Keratinocyte (primary cell): ENCODE results near the gene ITPR1. TPM values are rescaled to one million over a fixed set of nuclear protein-coding genes. Genes with fewer than 3 reads are reported as not detected.

Experiments
- DNase-seq: peaks from one replicate; pipeline ENCODE4 v3.0.0-alpha.2; 2011; ENCODE audit warnings: low read depth, missing footprints, low spot score
- FAIRE-seq: peaks from 2 replicates; lab custom pipeline; 2011; peaks lifted over from hg19 to GRCh38; lab: Jason Lieb, UNC
- H2AFZ ChIP-seq: 2 replicates; pipeline ENCODE4 v1.6.0; 2012; ENCODE audit warnings: low read length, control low read depth, inconsistent platforms; ENCODE audit not compliant: control insufficient read depth
- H3K27ac ChIP-seq: 2 replicates; pipeline ENCODE4 v1.5.1; 2011; ENCODE audit warnings: low read length; ENCODE audit not compliant: control insufficient read depth, insufficient read depth
- H3K27me3 ChIP-seq: 3 replicates; pipeline ENCODE4 v1.6.0; 2011; ENCODE audit warnings: low read length; ENCODE audit not compliant: control insufficient read depth, insufficient read depth; ENCODE audit errors: extremely low read depth
- H3K36me3 ChIP-seq, 2 experiments: 2 replicates in 1 of 2; 3 replicates in 1 of 2; pipeline ENCODE4 v1.5.1; 2011; ENCODE audit warnings: low read length in 2 of 2, mild to moderate bottlenecking in 1 of 2; ENCODE audit not compliant: control insufficient read depth in 2 of 2, insufficient read depth in 2 of 2; ENCODE audit errors: extremely low read depth in 1 of 2
- H3K4me1 ChIP-seq: 3 replicates; pipeline ENCODE4 v1.5.1; 2011; ENCODE audit warnings: low read length; ENCODE audit not compliant: control insufficient read depth, insufficient read depth; ENCODE audit errors: extremely low read depth
- H3K4me2 ChIP-seq: 3 replicates; pipeline ENCODE4 v1.6.0; 2011; ENCODE audit warnings: low read depth, low read length; ENCODE audit not compliant: control insufficient read depth, insufficient read depth; ENCODE audit errors: extremely low read depth
- H3K4me3 ChIP-seq, 3 experiments: fragments of 200-600 bp in 1 of 3; sonication (generic) in 1 of 3; 2 replicates in 2 of 3; 3 replicates in 1 of 3; pipeline ENCODE4 v1.5.1; 2011 to 2016; ENCODE audit warnings: low read length in 3 of 3, mild to moderate bottlenecking in 3 of 3, control low read depth in 2 of 3, inconsistent platforms in 1 of 3, low read depth in 1 of 3, mixed read lengths in 1 of 3, mixed run types in 1 of 3, moderate library complexity in 1 of 3; ENCODE audit not compliant: control insufficient read depth in 2 of 3, insufficient read depth in 2 of 3; ENCODE audit errors: extremely low read depth in 1 of 3
- H3K79me2 ChIP-seq: 2 replicates; pipeline ENCODE4 v1.6.0; 2012; ENCODE audit warnings: low read length; ENCODE audit not compliant: control insufficient read depth, insufficient read depth
- H3K9ac ChIP-seq: 3 replicates; pipeline ENCODE4 v1.6.0; 2011; ENCODE audit warnings: low read length; ENCODE audit not compliant: control insufficient read depth, insufficient read depth; ENCODE audit errors: extremely low read depth
- H3K9me1 ChIP-seq: 3 replicates; pipeline ENCODE4 v1.6.0; 2011; ENCODE audit warnings: low read length; ENCODE audit not compliant: control insufficient read depth, insufficient read depth; ENCODE audit errors: extremely low read depth
- H3K9me3 ChIP-seq: 2 replicates; pipeline ENCODE4 v1.5.1; 2012; ENCODE audit warnings: low read depth, low read length; ENCODE audit not compliant: control insufficient read depth
- H4K20me1 ChIP-seq: 3 replicates; pipeline ENCODE4 v1.6.0; 2011; ENCODE audit warnings: low read length; ENCODE audit not compliant: control insufficient read depth, insufficient read depth; ENCODE audit errors: extremely low read depth
- EZH2 ChIP-seq: IDR thresholded peaks from one replicate; pipeline ENCODE4 v1.6.1; 2012; ENCODE audit warnings: inconsistent platforms, mild to moderate bottlenecking, low read length, moderate library complexity
- dilution Hi-C: fragments of 300-500 bp; cut with MboI; formaldehyde crosslinking; loops from one replicate; pipeline ENCODE4 v1.7.0; 2020; ENCODE audit warnings: low sequenced_read_pairs; ENCODE audit not compliant: extremely low pct_ligation_motif_present
- polyA plus RNA-seq, 5 experiments: library from polyadenylated mRNA; depleted of rRNA in 3 of 5; stranded (reverse) in 3 of 5; stranded (forward) in 1 of 5; unstranded in 1 of 5; fragments of >200 nt; gene quantifications; 1 replicate in 1 of 5; 2 replicates in 3 of 5; 3 replicates in 1 of 5; pipeline versions ENCODE4 v1.2.1 to v1.2.3, GENCODE V29; 2011 to 2012; ENCODE audit warnings: missing spikeins in 2 of 5, low read depth in 1 of 5, low replicate concordance in 1 of 5
- TF ChIP-seq, protein P1 (sequence below), 3 experiments: IDR thresholded peaks in 1 of 3; conservative IDR thresholded peaks in 1 of 3; optimal IDR thresholded peaks in 1 of 3; 2 replicates in 2 of 3; 3 replicates in 1 of 3; pipeline versions ENCODE3 to v1.5.1; 2011; ENCODE audit warnings: low read length in 3 of 3, mild to moderate bottlenecking in 3 of 3, moderate library complexity in 2 of 3, control low read depth in 1 of 3, inconsistent platforms in 1 of 3; ENCODE audit not compliant: insufficient read depth in 2 of 3; ENCODE audit errors: extremely low read depth in 1 of 3

Gene ITPR1
- polyA plus RNA-seq, 1 donor (not counting 4 experiments of a cell fraction or from before 2014, with no cell fraction given): 3.5 TPM

DNA sequence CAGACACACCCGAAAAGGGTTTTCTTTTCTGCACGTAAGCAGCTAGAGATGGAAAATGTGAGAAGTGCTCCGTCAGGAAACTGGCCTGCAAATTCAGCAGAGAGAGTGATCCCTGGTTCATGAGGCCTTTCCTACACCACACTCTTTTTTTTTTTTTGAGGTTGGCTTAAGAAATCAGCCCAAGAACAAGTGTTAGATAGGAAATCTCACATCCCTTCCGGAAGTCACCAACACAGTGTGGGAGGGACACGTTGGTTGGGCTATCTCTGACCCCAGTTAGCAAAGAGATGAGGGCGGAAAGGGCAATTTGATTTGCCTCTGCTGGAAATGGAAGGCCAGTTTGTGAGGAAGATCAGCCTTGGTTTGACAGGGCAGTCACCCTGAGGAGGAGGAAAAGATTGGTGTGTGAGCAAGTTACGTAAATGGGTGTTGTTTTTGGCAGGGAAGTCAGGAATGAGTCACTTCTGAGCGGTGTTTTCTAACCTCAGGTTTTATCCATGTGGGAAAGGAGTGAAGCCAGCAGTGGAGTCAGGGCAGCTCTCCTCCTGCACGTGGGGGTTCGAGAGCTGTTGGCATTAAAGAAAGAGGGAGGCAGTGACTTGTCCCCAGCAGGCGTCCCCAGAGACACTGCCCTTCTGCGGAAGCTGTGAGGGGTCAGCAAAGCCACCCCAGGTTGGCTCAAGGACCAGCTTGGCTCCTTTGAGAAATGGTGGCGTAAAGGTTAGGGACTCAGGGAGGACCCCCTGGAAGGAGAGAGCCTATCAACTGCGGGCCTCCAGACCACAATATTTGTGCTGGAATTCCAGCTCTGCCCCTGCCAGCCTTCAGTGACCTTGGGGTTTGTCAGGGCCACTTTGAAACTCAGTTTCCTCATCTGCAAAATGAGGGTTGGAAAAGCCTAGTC is 248.5 kb downstream of the ITPR1 start:
- DNase-seq: no peak
- no peaks in the 10 kb centered on the region for H4K20me1 ChIP-seq
- no peaks in the 10 kb centered on the region for H3K9me1 ChIP-seq
- no peaks in the 10 kb centered on the region for H3K9me3 ChIP-seq
- peak; percentile 89 for FAIRE-seq
- H3K79me2 ChIP-seq: no peaks in the 10 kb centered on the region
- no peaks in the 10 kb centered on the region for H3K36me3 ChIP-seq
- peak overlapping the region in 1 of 3 experiments; percentile 33 for H3K4me3 ChIP-seq
- peaks cover 43% of the 10 kb centered on the region for H3K4me1 ChIP-seq
- no peaks in the 10 kb centered on the region for H3K27me3 ChIP-seq
- peak overlapping the region; percentile 69 for H3K9ac ChIP-seq
- no peak for TF ChIP-seq EZH2
- TF ChIP-seq, protein P1, sequence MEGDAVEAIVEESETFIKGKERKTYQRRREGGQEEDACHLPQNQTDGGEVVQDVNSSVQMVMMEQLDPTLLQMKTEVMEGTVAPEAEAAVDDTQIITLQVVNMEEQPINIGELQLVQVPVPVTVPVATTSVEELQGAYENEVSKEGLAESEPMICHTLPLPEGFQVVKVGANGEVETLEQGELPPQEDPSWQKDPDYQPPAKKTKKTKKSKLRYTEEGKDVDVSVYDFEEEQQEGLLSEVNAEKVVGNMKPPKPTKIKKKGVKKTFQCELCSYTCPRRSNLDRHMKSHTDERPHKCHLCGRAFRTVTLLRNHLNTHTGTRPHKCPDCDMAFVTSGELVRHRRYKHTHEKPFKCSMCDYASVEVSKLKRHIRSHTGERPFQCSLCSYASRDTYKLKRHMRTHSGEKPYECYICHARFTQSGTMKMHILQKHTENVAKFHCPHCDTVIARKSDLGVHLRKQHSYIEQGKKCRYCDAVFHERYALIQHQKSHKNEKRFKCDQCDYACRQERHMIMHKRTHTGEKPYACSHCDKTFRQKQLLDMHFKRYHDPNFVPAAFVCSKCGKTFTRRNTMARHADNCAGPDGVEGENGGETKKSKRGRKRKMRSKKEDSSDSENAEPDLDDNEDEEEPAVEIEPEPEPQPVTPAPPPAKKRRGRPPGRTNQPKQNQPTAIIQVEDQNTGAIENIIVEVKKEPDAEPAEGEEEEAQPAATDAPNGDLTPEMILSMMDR (optimal IDR thresholded peaks at IDR 0.05 in 1 of 3, IDR thresholded peaks at IDR 0.05 in 1 of 3, conservative IDR thresholded peaks at IDR 0.05 in 1 of 3; ENCODE audit: extremely low read depth in 1 of 3, insufficient read depth in 2 of 3, low read length in 3 of 3): no peak
- peak overlapping the region; percentile 92 for H3K27ac ChIP-seq
- H3K4me2 ChIP-seq: peak overlapping the region; percentile 83
- dilution Hi-C loops: no loop called here
- peak overlapping the region; percentile 55 for H2AFZ ChIP-seq

DNA sequence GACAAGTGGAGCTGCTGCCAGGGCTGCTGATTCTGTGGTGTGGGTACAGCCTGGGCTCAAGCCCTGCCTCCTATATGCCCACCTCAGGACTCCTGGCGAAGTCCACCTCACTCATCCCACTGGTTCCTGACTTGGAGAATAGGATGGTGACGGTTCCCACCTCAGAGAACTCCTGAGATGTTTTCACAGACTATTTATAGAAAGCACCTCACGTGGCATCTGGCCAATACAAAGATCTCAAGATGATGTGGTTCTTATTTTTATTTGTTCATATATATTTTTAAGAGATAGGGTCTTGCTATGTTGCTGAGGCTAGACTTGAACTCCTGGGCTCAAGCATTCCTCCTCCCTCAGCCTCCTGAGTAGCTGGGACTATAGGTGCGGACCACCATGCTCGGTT is 249.2 kb downstream of the ITPR1 start:
- Histone ChIP-seq H2AFZ (no peak overlapping the region), H3K9me3 (no peaks in the 10 kb centered on the region), H3K27me3 (peaks cover 3% of the 10 kb centered on the region), H4K20me1 (no peaks in the 10 kb centered on the region), H3K4me2 (no peak overlapping the region), H3K9me1 (no peaks in the 10 kb centered on the region), H3K79me2 (no peaks in the 10 kb centered on the region), H3K4me1 (peaks cover 36% of the 10 kb centered on the region), H3K36me3 (no peaks in the 10 kb centered on the region), H3K9ac (peak overlapping the region; percentile 38), H3K4me3 (no peak overlapping the region), H3K27ac (no peak overlapping the region)
- FAIRE-seq: no peak
- dilution Hi-C loops: no loop called here
- DNase-seq: no peak
- TF ChIP-seq EZH2: no peak
